ENCODE results near the gene ACYP1.

- TF ChIP-seq CTCF (conservative IDR thresholded peaks at IDR 0.05; ENCODE audit: low read depth, low read length) (no peak), EZH2 (IDR thresholded peaks at IDR 0.05; ENCODE audit: borderline replicate concordance, low read depth, low read length, poor library complexity, severe bottlenecking) (no peak)
Measured at GRCh38 chr14:75079521-75079920, 15.7 kb upstream of the ACYP1 start.

All from A673 (cell line).